T follicular helper cell (primary cell): ENCODE results near the gene TAF11L6.
A peak's percentile ranks its signal among the peaks of the same experiment; 100 is the strongest.
"Not testable (repeated sequence)": the region's sequence is repeated elsewhere in the genome, so short reads cannot be mapped to it uniquely, and the experiment has no call there.

ENCODE experiments used
- DNase-seq: peaks from one replicate; pipeline ENCODE4 v3.0.0-alpha.2; 2020; ENCODE audit warnings: low read depth
- total RNA-seq, 2 experiments: gene quantifications; one replicate each; lab custom pipeline; 2026; lab: John Stamatoyannopoulos, UW

The TAF11L6 gene
- total RNA-seq = 0 reads per million in 2 experiments

DNA sequence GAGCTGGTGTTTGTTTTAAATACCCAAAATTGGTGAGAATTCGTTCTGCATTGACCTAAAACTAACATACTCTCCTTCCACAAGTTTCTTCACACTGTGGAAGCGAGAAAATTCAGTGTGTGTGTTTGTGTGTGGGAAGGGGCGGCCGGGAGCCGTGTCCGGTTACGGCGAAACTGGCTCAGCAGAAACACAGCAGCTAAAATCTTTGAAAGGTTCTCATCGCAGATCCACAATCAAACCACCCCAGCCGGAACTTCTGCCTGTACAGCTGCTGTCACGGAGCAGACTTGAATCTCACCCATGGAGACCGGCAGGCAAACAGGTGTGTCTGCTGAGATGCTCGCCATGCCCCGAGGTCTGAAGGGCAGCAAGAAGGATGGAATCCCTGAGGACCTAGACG is at the start of gene TAF11L6:
TAF11L6 (plus strand) TSS at position 301 of the 400 bp plus-strand sequence.
- DNase-seq = not testable (repeated sequence)

DNA sequence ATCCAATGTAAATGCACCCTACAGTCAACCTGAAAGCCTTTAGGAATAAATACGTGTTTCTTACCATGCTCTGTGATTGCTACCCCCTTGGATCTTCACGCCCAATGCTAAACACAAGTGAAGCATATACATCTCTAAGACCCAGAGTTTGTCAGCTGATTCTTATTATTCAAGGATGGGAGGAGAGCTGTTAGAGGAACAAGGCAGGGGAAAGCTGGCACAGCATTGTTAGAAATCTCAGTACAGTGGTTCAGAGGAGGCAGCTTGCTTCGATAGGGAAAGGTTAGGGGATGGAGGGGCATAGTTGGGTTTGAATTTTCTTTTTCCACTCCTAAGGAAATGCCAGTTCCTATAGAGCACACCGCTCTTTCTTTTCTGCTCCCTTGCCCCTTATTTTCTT is 47.1 kb upstream of the TAF11L6 start:
- no peak for DNase-seq

DNA sequence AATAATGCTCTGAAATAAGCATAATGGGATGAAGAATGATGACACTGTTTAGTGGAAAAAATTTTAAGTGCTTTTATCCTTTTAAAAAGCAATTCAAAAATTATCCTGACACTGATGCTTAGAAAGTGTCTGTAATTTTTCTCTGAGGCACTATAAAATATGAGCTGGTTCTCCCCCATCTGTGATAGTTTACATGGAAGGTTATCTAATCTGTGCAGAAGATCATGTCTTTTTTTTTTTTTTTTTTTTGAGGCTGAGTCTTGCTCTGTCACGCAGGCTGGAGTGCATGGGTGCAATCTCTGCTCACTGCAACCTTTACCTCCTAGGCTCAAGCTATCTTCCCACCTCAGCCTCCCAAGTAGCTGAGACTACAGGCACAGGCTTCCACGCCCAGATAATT is 45.7 kb upstream of the TAF11L6 start:
- no peak for DNase-seq

DNA sequence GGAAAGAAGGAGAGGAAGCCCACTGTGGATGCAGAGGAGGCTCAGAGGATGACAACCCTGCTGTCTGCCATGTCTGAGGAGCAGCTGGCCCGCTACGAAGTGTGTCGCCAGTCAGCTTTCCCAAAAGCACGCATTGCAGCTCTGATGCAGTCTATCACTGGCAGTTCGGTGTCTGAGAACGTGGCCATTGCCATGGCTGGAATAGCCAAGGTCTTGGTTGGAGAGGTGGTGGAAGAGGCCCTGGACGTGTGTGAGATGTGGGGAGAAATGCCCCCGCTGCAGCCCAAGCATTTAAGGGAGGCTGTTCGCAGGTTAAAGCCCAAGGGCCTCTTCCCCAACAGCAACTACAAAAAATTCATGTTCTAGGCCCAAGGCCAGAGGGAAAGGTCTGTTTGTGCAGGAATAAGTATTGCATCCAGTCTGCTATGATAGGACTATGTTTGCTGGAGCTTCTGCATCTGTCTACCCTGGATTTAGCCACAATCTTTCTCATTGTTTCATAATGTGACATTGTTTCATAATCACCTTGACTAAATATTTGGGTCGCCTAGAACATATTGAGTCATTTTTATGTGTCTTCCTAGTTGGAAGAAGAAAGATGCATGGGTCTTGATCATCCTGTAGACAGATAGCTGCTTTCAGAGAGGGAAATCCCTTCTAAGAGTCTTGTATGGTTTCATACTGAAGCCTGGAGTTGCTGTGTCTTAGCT is 41.9 kb upstream of the TAF11L6 start:
- DNase-seq = not testable (repeated sequence)

DNA sequence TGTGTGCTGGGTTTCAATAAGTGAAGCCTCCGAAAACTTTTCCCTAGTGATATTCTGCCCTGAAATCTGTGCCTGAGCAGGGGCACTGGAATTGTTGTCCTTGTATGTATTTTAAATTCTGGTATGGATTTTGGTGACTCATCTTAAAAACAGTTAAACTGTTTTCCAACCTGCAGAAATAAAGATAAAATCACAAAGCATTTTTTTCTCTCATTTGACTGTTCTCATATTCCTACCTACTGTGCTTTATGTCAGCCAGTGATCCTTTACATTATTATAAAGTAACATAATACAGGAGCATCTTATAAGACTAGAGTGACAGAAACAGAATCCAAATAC is 41.3 kb upstream of the TAF11L6 start:
- no peak for DNase-seq

DNA sequence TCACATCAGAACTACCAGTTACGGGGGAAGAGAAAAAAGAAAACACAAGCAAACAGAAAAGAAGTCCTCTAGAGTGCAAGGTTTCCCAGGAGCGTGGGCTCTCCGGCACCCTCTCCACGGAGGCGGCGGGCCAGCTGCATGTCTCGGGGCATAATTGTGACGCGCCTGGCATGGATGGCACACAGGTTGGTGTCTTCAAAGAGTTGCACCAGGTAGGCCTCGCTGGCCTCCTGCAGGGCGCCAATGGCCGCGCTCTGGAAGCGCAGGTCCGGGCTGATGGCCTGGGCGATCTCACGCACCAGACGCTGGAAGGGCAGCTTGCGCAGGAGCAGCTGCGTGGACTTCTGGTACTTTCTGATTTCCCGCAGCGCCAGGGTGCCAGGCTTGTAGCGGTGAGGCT is 37.2 kb upstream of the TAF11L6 start:
- not testable (repeated sequence) for DNase-seq

DNA sequence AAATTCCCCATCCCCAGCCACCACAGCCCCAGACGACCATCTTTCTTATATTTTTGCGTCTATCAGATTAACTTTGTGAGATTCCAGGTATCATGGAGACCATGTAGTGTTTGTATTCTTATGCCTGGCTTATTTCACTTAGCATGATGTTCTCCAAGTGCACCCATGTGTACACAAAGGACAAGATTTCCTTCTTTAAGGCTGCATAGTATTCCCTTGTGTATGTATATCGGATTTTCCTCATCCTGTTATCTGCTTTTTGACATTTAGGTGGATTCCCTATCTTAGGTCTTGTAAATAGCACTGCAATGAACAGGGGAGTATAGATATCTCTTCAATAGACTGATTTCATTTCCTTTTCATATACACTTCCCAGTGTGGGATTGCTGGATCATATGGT is 35.7 kb upstream of the TAF11L6 start:
- no peak for DNase-seq

DNA sequence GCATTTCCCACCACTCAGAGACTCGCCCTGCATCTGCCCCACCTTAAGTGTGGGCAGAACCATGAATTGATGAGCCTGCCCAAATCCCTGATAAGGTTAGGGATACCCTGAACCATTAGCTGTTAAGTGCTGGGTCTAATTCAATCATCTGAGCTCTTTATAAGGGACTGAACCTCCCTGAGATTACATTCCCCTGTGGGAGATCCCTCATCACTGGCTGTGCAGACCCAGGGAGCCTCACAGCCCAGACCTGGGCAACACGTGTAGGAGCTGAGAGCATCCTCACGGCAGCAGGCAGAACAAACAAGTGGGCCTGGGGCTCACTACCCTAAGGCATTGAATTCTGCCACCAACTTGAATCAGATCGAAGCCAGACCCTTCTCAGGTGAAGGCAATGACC is 31.0 kb upstream of the TAF11L6 start:
- DNase-seq = no peak

DNA sequence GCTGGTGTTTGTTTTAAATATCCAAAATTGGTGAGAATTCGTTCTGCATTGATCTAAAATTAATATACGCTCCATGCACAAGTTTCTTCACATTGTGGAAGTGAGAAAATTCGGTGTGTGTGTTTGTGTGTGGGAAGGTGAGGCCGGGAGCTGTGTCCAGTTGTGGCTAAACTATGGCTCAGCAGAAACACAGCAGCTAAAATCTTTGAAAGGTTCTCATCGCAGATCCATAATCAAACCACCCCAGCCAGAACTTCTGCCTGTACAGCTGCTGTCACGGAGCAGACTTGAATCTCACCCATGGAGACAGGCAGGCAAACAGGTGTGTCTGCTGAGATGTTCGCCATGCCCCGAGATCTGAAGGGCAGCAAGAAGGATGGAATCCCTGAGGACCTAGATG is 30.5 kb upstream of the TAF11L6 start, which contains the start of gene TAF11L2:
TAF11L2 (plus strand) TSS at position 301 of the 400 bp plus-strand sequence.
- DNase-seq = not testable (repeated sequence)

DNA sequence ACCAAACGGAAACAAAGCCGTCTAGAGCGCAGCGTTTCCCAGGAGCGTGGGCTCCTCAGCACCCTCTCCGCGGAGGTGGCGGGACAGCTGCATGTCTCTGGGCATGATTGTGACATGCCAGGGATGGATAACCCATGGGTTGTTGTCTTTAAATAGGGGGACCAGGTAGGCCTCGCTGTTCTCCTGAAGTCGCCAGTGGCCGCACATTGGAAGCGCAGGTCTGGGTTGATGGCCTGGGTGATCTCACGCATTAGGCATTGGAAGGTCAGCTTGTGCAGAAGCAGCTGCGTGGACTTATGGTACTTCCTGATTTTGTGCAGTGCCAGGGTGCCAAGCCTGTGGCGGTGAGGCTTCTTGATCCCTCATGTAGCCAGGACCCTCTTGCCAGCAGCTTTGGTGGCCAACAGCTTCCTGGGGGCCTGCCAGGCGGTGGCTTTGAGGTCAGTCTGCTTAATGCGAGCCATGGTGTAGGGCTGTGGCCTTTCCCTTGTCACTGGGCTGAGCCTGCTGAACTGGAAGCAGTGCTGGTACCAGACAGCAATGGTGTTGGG is 16.6 kb upstream of the TAF11L6 start:
- no peak for DNase-seq

DNA sequence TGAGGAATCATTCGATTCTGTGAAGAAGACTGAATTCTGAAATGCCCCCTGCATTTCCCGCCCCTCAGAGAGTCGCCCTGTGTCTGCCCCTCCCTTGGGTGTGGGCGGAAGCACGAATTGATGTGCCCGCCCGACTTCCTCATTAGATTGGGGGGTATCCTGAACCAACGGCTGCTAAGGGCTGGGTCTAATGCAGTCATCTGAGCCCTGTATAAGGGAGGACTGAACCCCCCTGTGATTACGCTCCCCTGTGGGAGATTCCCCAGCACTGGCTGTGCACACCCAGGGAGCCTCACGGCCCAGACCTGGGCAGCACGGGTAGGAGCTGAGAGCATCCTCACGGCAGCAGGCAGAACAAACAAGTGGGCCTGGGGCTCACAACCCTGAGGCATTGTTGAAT is 10.9 kb upstream of the TAF11L6 start:
- DNase-seq = not testable (repeated sequence)

DNA sequence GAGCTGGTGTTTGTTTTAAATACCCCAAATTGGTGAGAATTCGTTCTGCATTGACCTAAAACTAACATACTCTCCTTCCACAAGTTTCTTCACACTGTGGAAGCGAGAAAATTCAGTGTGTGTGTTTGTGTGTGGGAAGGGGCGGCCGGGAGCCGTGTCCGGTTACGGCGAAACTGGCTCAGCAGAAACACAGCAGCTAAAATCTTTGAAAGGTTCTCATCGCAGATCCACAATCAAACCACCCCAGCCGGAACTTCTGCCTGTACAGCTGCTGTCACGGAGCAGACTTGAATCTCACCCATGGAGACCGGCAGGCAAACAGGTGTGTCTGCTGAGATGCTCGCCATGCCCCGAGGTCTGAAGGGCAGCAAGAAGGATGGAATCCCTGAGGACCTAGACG is 10.4 kb upstream of the TAF11L6 start, which contains the start of gene TAF11L3:
TAF11L3 (plus strand) TSS at position 301 of the 400 bp plus-strand sequence.
- DNase-seq = not testable (repeated sequence)

DNA sequence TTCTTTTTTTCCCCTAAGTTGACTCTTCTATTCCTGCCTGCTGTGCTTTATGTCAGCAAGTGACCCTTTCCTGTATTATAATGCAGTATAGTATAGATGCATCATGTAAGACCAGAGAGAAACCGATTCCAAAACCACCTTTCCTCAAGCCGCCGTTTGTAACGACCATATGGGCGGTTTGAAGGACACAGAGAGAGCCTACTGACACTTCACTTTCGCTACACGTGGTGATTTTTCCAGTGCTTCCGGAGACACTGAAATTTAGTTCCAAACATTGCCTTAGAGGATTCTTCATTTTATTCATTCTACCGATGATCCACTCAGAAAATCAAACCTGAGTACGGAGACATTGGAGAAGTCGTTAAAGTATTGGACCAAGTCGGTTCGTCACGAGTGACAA is 9.0 kb upstream of the TAF11L6 start:
- DNase-seq = peak; percentile 2

DNA sequence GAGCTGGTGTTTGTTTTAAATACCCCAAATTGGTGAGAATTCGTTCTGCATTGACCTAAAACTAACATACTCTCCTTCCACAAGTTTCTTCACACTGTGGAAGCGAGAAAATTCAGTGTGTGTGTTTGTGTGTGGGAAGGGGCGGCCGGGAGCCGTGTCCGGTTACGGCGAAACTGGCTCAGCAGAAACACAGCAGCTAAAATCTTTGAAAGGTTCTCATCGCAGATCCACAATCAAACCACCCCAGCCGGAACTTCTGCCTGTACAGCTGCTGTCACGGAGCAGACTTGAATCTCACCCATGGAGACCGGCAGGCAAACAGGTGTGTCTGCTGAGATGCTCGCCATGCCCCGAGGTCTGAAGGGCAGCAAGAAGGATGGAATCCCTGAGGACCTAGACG is 7.0 kb upstream of the TAF11L6 start, which contains the start of gene TAF11L4:
TAF11L4 (plus strand) TSS at position 301 of the 400 bp plus-strand sequence.
- DNase-seq = not testable (repeated sequence)

DNA sequence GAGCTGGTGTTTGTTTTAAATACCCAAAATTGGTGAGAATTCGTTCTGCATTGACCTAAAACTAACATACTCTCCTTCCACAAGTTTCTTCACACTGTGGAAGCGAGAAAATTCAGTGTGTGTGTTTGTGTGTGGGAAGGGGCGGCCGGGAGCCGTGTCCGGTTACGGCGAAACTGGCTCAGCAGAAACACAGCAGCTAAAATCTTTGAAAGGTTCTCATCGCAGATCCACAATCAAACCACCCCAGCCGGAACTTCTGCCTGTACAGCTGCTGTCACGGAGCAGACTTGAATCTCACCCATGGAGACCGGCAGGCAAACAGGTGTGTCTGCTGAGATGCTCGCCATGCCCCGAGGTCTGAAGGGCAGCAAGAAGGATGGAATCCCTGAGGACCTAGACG is 3.5 kb upstream of the TAF11L6 start, which contains the start of gene TAF11L5:
TAF11L5 (plus strand) TSS at position 301 of the 400 bp plus-strand sequence.
- not testable (repeated sequence) for DNase-seq

DNA sequence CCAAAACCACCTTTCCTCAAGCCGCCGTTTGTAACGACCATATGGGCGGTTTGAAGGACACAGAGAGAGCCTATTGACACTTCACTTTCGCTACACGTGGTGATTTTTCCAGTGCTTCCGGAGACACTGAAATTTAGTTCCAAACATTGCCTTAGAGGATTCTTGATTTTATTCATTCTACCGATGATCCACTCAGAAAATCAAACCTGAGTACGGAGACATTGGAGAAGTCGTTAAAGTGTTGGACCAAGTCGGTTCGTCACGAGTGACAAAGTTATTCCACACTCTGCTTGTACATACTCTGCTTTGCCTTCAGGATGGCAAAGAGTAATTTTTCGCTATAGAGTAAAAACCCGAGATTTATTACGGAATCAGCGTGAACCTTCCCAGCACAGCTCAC is 2.0 kb upstream of the TAF11L6 start:
- DNase-seq = not testable (repeated sequence)
